Retinal pigment epithelial cell (primary cell): Measurements from ENCODE around the gene EP400.

Experiments used
- DNase-seq: peaks from one replicate; pipeline ENCODE4 v3.0.0-alpha.2; 2010; ENCODE audit warnings: low read depth
- H3K4me3 ChIP-seq: 2 replicates; pipeline ENCODE4 v1.5.1; 2011; ENCODE audit warnings: mild to moderate bottlenecking, low read length, control low read depth, moderate library complexity
- TF ChIP-seq, protein P1 (sequence below): conservative IDR thresholded peaks from 2 replicates; pipeline ENCODE4 v1.5.1; 2011; ENCODE audit warnings: low read depth, low read length, control low read depth, inconsistent platforms

The EP400 gene, protein sequence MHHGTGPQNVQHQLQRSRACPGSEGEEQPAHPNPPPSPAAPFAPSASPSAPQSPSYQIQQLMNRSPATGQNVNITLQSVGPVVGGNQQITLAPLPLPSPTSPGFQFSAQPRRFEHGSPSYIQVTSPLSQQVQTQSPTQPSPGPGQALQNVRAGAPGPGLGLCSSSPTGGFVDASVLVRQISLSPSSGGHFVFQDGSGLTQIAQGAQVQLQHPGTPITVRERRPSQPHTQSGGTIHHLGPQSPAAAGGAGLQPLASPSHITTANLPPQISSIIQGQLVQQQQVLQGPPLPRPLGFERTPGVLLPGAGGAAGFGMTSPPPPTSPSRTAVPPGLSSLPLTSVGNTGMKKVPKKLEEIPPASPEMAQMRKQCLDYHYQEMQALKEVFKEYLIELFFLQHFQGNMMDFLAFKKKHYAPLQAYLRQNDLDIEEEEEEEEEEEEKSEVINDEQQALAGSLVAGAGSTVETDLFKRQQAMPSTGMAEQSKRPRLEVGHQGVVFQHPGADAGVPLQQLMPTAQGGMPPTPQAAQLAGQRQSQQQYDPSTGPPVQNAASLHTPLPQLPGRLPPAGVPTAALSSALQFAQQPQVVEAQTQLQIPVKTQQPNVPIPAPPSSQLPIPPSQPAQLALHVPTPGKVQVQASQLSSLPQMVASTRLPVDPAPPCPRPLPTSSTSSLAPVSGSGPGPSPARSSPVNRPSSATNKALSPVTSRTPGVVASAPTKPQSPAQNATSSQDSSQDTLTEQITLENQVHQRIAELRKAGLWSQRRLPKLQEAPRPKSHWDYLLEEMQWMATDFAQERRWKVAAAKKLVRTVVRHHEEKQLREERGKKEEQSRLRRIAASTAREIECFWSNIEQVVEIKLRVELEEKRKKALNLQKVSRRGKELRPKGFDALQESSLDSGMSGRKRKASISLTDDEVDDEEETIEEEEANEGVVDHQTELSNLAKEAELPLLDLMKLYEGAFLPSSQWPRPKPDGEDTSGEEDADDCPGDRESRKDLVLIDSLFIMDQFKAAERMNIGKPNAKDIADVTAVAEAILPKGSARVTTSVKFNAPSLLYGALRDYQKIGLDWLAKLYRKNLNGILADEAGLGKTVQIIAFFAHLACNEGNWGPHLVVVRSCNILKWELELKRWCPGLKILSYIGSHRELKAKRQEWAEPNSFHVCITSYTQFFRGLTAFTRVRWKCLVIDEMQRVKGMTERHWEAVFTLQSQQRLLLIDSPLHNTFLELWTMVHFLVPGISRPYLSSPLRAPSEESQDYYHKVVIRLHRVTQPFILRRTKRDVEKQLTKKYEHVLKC (N-terminal part only)

DNA sequence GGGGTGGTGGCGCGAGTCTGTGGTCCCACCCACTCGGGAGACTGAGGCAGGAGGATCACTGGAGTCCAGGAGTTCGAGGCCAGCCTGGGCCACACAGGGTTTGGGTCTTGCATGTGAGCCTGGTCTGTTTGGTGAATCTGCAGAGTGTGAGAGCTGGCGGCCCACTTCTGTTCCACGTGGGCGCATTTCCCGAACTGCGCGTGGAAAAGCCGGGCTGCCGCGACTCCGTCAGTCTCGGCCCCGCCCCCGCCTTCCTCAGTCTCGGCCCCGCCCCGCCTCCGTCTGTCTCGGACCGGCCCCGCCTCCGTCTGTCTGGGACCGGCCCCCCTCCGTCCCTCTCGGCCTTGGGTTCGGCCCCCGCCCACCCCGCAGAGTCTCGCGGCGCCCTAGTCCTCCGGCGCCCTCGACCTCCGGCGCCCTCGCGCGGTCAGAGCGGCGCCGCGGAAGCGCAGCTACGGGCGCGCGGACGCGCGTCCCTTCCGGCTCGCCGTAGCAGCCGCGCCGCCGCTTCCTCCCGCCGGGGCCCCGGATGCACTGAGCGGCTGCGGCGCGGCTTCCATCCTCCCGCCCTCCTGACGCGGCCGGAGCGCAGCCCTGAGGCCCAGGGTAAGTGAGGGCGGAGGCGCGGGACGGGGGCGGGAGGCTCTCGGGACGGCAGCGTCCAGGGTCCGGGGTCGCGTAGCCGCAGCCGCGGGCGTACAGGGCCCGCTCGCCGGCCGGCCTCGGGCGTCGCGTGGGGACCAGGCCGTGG lies at the start of gene EP400:
Gene EP400, plus strand, starts transcription at position 512 of the 751 bp plus-strand sequence. CDS start 10,678 bp downstream, outside the sequence.
- peak; percentile 43 for DNase-seq
- TF ChIP-seq, protein P1, sequence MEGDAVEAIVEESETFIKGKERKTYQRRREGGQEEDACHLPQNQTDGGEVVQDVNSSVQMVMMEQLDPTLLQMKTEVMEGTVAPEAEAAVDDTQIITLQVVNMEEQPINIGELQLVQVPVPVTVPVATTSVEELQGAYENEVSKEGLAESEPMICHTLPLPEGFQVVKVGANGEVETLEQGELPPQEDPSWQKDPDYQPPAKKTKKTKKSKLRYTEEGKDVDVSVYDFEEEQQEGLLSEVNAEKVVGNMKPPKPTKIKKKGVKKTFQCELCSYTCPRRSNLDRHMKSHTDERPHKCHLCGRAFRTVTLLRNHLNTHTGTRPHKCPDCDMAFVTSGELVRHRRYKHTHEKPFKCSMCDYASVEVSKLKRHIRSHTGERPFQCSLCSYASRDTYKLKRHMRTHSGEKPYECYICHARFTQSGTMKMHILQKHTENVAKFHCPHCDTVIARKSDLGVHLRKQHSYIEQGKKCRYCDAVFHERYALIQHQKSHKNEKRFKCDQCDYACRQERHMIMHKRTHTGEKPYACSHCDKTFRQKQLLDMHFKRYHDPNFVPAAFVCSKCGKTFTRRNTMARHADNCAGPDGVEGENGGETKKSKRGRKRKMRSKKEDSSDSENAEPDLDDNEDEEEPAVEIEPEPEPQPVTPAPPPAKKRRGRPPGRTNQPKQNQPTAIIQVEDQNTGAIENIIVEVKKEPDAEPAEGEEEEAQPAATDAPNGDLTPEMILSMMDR: no peak

DNA sequence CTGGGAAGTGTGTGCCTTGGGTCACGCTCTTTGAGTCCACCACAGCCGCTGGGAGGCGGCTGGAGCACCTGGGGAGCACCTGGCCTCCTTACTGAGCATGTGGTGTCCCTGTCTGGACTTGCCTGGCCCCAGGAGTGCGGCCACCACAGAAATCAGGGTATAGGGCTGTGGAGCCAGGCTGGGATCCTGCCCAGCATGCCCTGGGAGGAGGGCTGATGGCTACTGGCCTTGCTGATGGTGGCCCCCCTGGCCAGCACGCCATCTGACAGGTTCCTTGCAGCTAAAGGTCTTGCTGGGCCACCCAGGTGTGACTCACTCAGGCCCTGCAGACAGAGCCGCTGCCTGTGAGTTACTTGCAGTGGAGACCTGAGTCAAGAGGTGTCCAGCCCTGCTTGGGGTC lies 49.3 kb upstream of the EP400 start:
- no peak for DNase-seq
- H3K4me3 ChIP-seq: no peak overlapping the region
- TF ChIP-seq, protein P1: no peak

More for the DNA sequence above, at the start of gene EP400:
- H3K4me3 ChIP-seq: peak within 1 kb of the TSS; percentile 82

DNA sequence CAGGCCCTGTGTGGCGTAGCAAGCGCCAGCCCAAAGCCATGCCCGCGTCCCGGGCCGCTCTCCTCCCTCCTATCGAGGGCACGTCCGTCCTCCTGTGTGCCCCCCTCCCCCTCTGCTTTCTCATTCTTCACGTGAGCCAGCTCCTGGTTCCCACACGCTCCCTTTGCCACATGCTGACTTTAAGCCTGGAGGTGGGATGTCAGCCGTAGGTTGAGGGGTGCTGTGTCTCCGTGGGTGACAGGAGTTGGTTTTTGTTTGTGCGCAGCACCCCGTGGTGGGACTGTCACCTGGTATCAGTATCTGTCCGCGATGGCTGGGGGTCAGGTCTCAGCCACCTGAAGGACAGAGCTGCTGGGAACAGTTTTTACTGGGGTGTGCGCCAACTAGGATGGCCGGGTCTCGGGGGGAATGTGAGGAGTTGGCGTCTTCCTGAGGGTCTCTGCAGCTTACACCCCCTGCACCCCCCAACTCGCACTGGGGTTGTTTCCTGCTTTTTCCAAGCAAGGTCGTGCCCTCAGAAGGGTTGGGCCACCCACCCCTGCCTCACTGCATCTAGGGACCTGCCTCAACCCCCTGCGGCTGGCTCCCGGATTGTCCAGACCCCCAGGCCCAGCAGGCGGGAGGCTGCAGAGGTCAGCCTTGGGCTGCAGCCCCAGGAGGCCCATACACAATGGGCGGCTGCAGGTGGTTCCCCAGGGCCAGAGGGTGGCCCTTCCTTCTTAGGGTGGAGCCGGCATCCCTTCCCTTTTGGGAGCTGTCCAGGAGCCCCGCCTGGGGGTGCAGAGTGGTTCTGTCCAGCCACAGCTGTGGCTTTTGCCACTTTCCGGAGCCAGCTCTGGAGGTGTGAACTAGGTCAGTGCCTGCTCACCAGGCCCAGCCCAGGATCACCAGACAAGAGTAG lies 48.1 kb upstream of the EP400 start:
- TF ChIP-seq, protein P1: no peak
- H3K4me3 ChIP-seq: no peak overlapping the region
- DNase-seq: no peak

DNA sequence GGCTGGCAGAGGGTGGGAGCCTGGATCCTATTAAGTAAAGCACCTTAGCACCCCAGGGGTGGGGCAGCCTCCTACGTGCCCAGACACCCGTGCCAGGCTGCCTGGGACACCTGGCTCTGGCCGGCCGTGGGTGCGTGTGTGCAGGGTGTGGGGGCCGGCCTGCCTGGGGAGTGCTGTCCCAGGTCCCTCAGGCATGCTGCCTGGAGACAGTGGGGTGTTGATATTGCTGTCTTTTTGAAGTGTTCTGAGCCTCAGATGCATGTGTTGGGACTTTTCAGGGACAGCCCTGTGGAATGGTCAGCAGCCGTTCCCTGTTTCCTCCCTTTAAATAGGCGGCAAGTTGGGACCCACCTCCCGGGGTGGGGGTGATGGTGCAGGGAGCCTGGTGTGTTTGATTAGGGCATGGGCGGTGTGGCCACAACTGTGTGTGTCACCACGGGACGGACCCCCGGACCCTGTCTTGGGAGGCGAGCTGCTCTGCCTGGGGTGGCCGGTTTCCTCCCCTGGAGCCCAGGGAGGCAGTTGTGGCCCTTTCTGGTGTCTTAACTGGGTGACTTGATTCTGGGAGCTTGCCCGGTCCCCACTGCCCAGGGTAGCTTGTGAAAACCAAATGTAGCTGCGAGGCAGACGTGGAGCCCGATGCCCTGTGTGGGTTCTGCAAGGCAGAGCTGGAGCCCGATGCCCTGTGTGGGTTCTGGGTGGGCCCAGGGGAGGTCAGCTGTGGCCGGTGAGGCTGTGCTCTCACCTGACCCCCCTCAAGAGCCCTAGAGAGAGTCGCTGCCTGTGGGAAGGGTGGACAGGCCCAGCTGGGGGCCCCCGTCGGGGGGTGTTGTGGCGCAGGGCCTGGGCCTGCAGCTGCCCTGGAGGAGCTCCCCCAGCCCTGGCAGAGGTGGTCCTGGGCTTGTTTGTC lies 47.2 kb upstream of the EP400 start:
- no peak overlapping the region for H3K4me3 ChIP-seq
- TF ChIP-seq, protein P1: no peak

More for the DNA sequence above, 47.2 kb upstream of the EP400 start:
- DNase-seq: peak; percentile 11
